ENCODE measurements around the gene LDAH.
"Not testable (repeated sequence)": the region's sequence is repeated elsewhere in the genome, so short reads cannot be mapped to it uniquely, and the experiment has no call there.

Gene LDAH

GRCh38 chr2:20822535-20823490, at the start of gene LDAH:
LDAH (minus strand) TSS chr2:20823101; CDS start chr2:20801463, 21,638 bp downstream.
- DNase-seq (ENCODE audit: low spot score): peak; percentile 96

DNA sequence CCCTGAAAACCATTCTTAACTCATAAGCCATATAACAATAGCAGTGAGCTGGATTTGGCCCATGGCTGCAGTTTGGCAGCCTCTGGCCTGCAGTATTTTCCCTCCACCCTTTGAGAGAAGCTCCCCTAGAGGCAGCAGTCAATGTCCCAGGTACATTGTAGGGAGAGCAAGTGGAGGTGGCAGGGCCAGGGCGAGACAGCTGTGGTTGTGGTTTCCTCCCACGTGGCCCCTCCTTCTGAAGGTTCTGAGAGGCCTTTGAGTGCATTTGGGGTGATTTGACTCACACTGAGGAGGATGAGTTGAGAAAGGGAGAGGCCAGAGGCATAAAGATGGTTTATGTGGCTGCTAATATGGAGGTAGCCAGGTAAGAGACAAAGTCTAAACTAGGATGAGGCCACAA, 45.5 kb upstream of the LDAH start:
- DNase-seq (ENCODE audit: low spot score): no peak

DNA sequence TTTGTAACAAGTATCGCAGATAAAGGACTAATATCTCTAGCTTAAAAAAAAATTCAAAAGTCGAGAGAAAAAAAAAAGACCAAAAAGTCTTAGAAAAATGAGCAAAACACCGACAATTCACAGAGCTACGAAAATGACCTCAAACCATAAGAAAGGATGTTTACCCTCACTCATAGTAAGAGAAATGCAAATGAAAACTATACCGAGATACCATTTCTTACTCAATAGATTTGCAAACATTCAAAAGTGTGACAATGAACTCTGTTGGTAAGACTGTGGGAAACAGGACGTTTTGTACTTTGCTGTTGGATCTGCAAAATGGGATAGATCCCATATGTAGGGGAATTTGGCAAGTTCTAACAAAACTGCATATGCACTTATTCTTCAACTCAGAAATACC, 39.9 kb upstream of the LDAH start:
- DNase-seq (ENCODE audit: low spot score): no peak

GRCh38 chr2:20855456-20855855, 32.6 kb upstream of the LDAH start:
- DNase-seq (ENCODE audit: low spot score): no peak

DNA sequence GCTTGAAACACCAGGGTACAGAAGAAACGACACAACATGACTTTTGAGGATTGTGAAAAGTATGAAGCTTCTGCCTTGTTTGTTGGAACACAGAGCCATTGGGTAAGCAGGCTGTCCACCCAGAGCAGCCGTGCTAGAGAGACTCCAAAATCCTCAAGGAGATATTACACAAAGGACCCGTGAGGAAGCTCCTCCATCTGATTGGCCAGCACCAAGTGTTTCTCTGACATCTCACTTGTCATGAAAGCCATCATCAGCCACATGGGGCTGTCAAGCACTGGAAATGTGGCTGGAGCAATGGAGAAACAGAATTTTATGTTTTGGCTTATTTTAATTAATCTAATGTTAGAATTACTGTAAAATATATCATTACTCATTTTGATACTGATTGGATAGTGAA, 29.8 kb upstream of the LDAH start:
- DNase-seq (ENCODE audit: low spot score): no peak

DNA sequence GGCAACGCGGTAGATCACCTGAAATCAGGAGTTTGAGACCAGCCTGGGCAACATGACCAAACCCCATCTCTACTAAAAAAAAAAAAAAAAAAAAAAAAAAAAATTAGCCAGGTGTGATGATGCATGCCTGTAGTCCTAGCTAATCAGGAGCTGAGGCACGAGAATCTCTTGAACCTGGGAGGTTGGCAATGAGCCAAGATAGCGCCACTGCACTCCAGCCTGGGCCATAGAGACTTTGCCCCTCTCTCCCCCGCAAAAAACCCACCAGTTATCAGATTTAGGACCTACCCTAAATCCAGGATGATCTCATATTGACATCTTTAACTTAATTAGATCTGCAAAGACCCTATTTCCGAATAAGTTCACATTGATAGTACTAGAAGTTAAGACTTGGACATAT, 29.2 kb upstream of the LDAH start:
- DNase-seq (ENCODE audit: low spot score): no peak

DNA sequence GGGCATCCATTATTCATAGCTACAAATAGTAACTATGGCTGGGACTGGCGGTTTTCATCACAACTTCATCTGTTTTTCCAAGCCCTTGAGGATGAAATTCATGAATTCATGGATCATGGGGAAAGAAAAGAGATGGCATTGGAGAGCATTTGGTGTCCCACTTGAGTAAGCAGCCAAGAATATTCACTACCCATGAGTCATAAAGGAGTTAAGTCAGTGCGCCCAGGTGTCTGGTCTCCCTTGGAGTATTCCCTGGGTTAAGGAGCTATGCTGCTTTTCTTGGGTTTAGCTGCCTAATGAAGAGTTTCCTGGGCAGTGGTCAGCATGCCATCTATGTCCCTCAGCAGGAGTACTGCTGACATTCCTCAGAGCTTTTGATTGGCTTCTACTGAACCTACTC, 21.3 kb upstream of the LDAH start:
- no peak for DNase-seq (ENCODE audit: low spot score)

- DNase-seq (ENCODE audit: low spot score): no peak
Measured at GRCh38 chr2:20839052-20839451, 16.2 kb upstream of the LDAH start.

DNA sequence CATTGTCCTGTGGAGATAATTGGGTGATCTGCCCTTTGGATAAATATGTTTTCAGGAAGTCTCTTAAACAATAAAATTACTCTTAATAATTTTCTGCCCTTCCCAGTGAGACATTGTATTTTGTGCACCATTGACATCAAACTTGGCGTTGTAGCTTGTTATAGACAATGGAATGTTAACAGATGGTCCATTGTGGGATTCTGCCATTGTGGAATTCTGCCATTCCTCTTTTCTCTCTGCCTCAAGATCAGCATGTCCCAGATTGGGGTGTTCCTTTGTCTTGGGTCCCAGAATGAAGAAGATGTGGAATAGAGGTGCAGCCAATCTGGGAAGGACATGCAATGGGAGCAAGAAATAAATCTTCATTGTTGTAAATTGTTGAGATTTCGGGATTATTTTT, 15.1 kb upstream of the LDAH start:
- no peak for DNase-seq (ENCODE audit: low spot score)

GRCh38 chr2:20836521-20836920, 13.6 kb upstream of the LDAH start:
- DNase-seq (ENCODE audit: low spot score): no peak

GRCh38 chr2:20834331-20834730, 11.4 kb upstream of the LDAH start:
- no peak for DNase-seq (ENCODE audit: low spot score)

- DNase-seq (ENCODE audit: low spot score): no peak
Measured at GRCh38 chr2:20832606-20833005, 9.7 kb upstream of the LDAH start.

GRCh38 chr2:20829861-20830260, 7.0 kb upstream of the LDAH start:
- DNase-seq (ENCODE audit: low spot score): no peak

DNA sequence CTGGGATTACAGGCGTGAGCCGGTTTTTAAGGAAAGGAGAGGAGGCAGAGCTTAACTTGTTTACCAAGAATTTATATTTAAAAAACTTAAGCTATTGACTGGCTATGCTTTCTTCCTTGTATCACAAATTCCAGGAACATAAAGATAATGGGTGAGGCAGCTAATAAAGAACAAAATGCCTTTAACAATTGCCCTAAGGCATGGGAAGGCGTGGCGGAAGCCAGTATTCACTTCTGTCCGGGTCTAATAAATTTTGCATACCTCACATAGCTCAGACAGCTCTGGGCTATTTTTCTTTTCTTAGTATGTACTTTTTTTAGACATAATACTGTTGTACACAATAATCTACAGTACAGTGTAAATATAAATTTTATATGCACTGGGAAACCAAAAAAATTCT, 1.0 kb upstream of the LDAH start:
- no peak for DNase-seq (ENCODE audit: low spot score)

- DNase-seq (ENCODE audit: low spot score): no peak
Measured at GRCh38 chr2:20818820-20819219, 4.1 kb downstream of the LDAH start.

DNA sequence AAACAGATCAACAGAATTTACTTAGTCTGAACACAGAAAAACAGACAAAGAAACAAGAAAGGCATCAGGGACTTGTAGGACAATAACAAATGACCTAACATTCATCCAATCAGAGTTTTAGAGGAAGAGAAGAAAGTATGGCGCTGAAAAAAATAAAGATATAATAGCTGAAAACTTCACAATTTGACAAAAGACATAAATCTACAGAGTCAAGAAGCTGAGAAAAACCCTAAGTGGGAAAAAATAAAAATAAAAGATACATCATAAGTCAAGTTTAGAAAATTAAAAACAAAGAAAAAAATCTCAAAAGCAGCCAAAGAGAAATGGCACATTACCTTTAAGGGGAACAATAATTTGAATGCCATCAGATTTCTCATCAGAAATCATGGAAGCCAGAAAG, 7.7 kb downstream of the LDAH start:
- no peak for DNase-seq (ENCODE audit: low spot score)

GRCh38 chr2:20812779-20813178, 10.1 kb downstream of the LDAH start:
- no peak for DNase-seq (ENCODE audit: low spot score)

GRCh38 chr2:20806286-20806685, 16.6 kb downstream of the LDAH start:
- no peak for DNase-seq (ENCODE audit: low spot score)

DNA sequence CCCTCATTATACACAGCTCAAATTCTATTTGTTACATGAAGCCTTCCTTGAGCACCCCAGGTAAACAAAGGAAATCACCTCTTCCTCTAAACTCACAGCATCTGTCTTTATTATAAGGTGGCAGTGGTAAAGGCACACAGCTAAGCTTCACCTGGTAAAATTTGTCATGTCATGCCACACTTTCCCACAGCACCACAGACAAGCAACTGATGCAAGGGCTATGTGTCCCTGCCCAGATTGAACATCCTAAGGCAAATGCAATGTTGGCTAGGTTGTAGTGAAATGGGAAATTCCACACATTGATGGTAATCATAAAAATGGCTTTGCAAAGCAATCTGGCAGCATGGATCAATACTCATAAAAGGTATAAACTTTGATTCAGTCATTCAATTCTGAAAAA, 18.9 kb downstream of the LDAH start:
- no peak for DNase-seq (ENCODE audit: low spot score)

DNA sequence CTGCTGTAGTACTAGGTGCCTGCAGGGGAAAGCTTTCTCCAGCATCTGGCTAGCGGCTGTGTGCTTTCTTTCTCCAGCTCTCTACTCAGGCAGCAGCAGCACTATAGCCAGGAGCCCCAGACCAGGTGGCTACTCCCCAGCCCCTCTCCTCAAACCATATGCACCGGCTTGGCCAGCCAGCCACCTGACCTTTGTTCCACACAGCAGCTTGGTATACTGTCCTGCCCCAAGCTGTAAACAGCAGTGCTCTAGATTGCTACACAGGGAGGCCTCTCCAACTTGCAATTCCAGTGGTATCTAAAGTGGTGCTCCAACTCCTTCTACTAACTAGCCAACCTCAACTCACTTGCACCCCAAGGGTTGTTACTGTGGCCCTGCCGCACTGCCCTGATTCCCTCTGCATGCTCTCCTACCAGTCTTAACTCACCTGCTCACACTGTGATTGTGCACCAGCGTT, 19.6 kb downstream of the LDAH start:
- no peak for DNase-seq (ENCODE audit: low spot score)

- DNase-seq (ENCODE audit: low spot score): no peak
Measured at GRCh38 chr2:20797096-20797495, 25.8 kb downstream of the LDAH start.

DNA sequence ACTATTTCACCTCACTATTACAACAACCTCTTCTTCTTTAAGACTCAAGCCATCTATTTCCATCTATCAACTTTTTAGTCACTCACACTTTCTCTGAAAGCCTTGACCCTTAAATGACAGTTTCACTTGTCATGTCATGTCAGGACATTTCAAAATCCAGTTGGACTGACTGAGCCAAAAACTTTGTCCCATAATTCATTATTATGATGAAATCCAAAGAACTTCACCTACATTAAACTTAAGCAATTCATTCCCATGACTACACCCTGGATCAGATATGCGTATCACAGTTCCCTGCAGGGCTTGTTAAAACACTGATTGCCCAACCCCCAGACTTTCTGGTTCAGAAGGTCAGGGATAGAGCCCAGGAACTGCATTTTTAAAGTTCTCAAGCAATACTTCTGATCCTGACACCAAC, 26.5 kb downstream of the LDAH start:
- no peak for DNase-seq (ENCODE audit: low spot score)

DNA sequence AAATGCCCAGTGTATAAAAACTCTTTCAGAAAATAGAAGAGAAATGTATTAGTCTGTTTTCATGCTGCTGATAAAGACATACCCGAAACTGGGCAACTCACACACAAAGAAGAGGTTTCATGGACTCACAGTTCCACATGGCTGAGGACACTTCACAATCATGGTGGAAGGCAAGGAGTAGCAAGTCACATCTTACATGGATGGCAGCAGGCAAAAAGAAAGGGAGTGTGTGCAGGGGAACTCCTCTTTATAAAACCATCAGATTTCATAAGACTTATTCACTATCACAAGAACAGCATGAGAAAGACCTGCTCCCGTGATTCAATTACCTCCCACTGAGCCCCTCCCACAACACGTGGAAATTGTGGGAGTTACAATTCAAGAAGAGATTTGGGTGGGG, 29.0 kb downstream of the LDAH start:
- DNase-seq (ENCODE audit: low spot score): not testable (repeated sequence)
